Stimulated activated CD8-positive, alpha-beta memory T cell treated with anti-CD3 and anti-CD28 coated beads, Interleukin-7, amount 100 ng/mL, for 1 hour (primary cell): Measurements from ENCODE around the gene THBS1.
A peak's percentile ranks its signal among the peaks of the same experiment; 100 is the strongest.

Source experiments
- DNase-seq, 2 donors: peaks; one replicate each; pipeline ENCODE4 v3.0.0-alpha.2; 2020; ENCODE audit warnings: low read depth in 2 of 2

The THBS1 gene

DNA sequence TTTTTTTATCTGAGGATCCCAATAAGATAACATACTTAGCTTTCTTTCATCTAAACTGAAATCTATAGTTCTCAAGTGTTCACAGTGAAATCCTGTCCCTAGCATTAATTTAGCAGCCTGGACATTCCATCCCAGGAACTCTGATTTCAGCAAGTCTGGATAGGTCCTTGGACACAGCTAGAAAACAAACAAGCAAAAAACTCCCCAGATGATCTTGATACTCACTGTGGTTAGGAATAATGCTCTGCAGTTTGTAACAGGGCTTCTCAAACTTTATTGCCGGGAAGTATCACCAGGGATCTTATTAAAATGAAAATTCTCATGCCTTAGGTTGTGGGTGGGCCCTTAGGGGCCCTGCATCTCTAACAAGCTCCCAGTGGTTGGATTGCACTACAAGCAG lies 24.3 kb downstream of the THBS1 start:
- no peak for DNase-seq

GRCh38 chr15:39608185-39609139 lies 27.6 kb downstream of the THBS1 start:
- DNase-seq: no peak

- DNase-seq: no peak
Observed at GRCh38 chr15:39609166-39609916, 28.5 kb downstream of the THBS1 start.

DNA sequence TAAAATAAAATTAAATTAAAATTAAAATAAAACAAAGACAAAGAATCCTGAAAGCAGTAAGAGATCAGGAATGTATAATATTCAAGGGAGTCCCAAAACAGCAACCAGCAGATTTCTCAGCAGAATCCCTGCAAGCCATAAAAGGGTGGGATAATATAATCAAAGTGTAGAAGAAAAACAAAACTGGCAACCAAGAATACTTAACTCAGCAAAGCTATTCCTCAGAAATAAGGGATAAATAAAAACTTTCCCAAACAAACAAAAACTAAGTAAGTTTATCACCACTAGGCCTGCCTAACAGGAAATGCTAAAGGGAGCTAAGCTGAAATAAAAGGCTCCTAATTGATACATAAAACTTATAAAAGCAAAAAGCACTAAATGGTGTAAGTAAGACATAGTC lies 29.8 kb downstream of the THBS1 start:
- DNase-seq: no peak

DNA sequence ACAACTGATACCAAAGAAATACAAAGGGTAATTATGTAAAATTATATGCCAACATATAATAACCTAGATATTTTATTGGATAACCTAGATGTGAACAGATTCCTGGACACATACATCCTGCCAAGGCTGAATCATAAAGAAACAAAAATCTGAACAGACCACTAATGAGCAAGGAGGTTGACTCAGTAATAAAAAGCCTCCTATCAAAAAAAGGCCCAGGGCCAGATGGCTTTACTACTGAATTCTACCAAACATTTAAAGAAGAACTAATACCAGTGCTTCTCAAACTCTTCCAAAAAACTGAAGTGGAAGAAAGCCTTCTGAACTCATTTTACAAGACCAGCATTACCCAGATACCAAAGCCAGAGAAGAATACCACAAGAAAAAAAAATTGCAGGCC lies 32.4 kb downstream of the THBS1 start:
- no peak for DNase-seq

- no peak for DNase-seq
Observed at GRCh38 chr15:39613861-39614260, 33.0 kb downstream of the THBS1 start.

- no peak for DNase-seq
Observed at GRCh38 chr15:39616731-39617455, 36.0 kb downstream of the THBS1 start.

GRCh38 chr15:39618063-39618823 lies 37.4 kb downstream of the THBS1 start:
- no peak for DNase-seq

DNA sequence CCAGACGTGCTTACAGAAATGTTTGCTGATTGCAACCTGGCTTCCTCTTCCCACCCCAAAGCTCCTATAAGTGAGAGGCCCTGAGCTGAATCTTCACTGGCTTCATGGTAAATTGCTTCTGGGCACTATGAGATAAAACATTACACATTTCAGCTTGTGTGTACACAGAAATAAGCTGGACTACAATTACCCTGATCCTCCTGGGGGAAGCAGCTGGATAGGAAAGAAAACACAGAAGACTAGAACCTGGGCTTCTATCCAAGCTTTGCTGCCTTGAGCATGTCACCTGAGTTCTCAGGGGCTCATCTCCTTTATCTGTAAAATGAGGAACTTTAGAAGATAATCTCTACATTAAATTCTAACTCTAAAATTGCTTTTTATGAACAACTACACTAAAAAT lies 40.3 kb downstream of the THBS1 start:
- no peak for DNase-seq

DNA sequence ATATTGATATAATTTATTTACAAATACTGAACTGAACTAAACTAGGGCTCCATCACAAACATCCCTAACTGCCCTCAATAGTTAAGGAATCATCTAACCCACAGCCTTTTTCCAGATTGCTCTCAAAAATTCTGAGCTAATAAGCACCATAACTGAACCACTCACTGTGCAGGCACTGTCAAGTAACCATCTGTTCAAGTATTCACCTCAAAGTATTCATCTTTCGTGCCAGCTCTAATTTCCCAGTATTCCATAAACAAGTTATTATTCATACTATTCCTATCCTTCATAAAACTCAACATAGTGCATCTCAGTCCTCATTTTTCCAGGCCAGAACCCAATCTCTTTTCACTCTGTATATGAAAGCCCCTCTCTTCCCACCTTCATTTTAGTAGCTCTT lies 41.1 kb downstream of the THBS1 start:
- DNase-seq: no peak

DNA sequence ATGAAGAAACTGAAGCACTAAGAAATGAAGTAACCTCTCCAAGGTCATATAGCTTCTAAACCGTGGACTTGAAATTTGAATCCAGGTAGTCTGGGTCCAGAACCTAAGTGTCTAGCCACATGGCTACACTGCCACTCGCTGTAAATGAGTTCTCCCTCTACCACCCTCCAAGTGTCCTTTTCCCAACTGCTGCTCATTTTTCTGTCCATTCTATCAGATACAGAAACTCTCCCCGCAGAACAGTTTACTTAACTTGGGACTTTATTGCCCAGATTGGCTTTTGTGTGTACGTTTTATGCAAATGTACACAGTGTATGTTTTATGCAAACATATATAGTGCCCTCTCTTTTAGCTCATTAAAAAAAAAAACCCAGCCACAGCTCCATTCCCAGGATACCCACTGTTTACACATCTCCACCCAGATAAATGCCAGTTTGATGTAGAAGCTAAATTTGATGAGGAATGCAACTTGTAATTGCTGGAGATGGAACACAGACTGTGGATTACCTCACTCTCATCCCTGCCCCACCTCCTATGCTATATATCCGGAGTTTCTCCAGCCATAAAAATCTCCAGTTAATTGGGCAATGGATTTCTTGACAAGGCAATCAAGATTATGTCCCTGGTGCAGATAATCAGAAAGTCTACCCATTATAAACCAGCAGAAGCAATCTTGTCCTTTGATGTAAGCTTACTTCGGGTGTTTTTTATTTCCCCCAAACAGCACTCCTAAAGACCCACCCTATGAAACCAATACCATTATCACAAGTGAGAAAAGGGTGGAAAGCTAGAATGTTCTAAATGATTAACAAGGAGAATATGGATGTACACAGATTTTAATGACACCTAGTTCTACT lies 42.0 kb downstream of the THBS1 start:
- no peak for DNase-seq

DNA sequence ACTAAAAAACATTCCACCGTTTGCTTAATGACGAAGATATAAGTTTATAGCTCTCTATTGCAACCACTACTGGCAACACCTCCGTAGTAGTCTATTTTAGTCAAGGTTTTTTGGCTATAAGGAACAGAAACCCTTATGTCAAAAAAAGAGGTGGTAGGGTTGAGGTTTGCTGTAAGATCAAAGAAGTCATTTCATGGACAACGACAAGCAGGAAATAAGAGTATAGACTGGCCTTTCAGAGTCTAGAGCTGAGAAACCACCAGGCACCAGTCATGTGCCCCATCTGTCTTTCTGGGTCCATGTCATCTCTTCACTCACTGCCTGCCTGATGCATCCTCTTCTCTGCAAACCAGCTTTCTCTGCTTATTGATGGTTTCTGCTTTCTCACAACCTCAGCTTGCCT lies 42.7 kb downstream of the THBS1 start:
- no peak for DNase-seq

DNA sequence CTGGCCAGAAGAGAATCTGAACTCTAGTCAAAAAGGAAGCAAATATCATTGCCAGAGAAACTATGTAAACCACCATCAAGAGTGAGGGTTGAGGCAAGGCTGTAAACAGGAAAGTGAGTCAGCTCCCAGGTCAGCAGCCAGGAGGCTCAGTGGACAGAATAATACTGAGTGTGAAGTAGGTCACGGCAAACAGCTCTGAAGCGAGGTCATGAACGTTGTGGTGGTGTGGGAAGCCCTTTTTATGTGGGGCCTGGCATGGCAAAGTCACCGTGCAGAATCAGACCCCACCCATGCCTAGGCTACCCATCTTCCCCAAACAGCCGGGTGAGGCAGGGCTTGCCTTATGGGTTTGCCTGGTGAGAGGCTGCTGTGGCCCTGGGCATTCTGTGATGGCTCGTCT lies 43.9 kb downstream of the THBS1 start:
- peak; percentile 37 to 51 for DNase-seq

- no peak for DNase-seq
Observed at GRCh38 chr15:39625451-39625850, 44.6 kb downstream of the THBS1 start.

DNA sequence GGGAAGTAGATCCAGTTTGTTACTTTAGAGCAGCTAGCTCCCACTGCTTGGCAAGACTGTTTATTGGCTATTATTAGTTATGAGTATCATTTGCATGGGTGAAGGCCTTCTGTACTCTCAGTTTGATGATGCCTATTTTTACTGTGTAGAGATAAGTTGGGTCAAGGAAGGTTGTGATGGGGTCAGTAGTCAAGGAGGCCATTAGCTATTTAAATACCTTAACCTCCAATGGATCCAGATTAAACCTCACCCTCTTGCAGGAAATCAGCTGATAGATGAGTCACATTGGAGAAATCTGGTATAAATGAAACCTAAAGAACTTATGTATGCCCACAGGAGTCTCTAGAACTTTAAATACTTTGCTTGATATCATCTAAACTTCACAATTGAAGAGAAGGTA lies 45.0 kb downstream of the THBS1 start:
- no peak for DNase-seq

DNA sequence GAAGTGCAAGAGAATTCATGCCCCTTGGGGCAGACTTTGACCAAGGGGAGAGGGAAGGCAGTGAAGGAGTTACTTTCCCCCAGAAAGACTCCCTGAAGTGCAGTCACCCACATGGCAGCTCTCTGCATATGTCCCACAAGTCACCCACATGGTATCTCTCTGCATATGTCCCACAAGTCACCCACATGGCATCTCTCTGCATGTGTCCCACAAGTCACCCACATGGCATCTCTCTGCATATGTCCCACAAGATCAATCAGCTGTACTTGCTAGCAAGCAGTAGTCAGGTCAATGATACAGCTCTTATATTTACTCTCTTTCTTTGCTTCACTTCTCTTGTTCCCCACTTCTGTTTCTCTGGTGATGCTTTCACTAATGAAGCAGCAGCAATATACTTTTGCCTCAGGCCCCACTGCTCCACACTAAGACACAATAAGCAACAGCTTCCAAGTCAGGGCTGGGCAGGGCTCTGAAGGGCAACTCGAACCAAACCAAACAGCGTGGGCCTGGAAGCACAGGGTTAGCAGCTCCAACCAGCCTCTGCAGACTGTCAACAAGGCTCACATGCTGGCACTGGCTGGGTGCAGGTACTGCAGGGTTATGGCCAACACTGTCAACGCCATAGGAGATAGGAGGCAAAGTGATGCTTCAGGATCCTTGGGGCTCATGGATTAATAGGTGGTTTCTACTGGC lies 46.7 kb downstream of the THBS1 start:
- DNase-seq: no peak

GRCh38 chr15:39628144-39628508 lies 47.2 kb downstream of the THBS1 start:
- no peak for DNase-seq

GRCh38 chr15:39628546-39629257 lies 47.8 kb downstream of the THBS1 start:
- no peak for DNase-seq

DNA sequence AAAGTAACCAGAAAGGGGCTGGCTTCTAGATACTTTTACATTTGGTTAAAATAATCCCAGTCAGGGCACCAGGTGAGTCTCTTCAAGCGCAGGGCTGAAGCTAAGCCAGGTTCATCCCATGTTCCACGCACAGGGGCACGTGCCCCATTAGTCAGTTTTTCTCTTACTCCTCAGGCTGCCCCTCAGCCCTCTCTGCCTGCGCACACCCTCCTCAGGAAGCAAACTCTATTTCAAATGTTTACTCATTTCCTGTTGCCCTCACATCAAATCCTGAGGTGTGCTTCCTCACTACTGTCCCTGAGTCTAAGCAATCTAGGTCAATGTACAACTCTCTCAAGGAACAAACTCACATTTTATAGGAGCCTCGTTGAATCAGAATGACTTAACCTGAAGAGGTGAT lies 48.5 kb downstream of the THBS1 start:
- peak; percentile 41 to 45 for DNase-seq
